ENCODE data around the gene CNGB1.

GRCh38 chr16:57867000-57867561, 103.8 kb downstream of the CNGB1 start:
- TF ChIP-seq, protein P1, sequence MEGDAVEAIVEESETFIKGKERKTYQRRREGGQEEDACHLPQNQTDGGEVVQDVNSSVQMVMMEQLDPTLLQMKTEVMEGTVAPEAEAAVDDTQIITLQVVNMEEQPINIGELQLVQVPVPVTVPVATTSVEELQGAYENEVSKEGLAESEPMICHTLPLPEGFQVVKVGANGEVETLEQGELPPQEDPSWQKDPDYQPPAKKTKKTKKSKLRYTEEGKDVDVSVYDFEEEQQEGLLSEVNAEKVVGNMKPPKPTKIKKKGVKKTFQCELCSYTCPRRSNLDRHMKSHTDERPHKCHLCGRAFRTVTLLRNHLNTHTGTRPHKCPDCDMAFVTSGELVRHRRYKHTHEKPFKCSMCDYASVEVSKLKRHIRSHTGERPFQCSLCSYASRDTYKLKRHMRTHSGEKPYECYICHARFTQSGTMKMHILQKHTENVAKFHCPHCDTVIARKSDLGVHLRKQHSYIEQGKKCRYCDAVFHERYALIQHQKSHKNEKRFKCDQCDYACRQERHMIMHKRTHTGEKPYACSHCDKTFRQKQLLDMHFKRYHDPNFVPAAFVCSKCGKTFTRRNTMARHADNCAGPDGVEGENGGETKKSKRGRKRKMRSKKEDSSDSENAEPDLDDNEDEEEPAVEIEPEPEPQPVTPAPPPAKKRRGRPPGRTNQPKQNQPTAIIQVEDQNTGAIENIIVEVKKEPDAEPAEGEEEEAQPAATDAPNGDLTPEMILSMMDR (IDR thresholded peaks at IDR 0.05): no peak
- TF ChIP-seq EP300 (IDR thresholded peaks at IDR 0.05; ENCODE audit: low read depth): no peak
- no peak for TF ChIP-seq POLR2AphosphoS5 (IDR thresholded peaks at IDR 0.05)
